Left lobe of liver (tissue), 2 donors: ENCODE results near the gene TEDC1. TPM values are rescaled to one million over a fixed set of nuclear protein-coding genes. Genes with fewer than 3 reads are reported as not detected.

Experiments used
- ATAC-seq: fragments of 200-7000 bp; cut with Tn5 transposase; one replicate; pipeline ENCODE4 v1.9.1; 2020; ENCODE audit warnings: mild to moderate bottlenecking, moderate library complexity
- DNase-seq: peaks from one replicate; pipeline ENCODE4 v3.0.0-alpha.2; 2020; ENCODE audit warnings: low spot score
- total RNA-seq: library from RNA; stranded (reverse); gene quantifications from one replicate; pipeline ENCODE4 v1.2.1, GENCODE V29; 2021
- donor health status: DM: no; HTN: no; CAD: no; lungs with moderate emphysema.
- donor health status: DM: no; HTN: yes; CAD: no.

The TEDC1 gene, protein sequence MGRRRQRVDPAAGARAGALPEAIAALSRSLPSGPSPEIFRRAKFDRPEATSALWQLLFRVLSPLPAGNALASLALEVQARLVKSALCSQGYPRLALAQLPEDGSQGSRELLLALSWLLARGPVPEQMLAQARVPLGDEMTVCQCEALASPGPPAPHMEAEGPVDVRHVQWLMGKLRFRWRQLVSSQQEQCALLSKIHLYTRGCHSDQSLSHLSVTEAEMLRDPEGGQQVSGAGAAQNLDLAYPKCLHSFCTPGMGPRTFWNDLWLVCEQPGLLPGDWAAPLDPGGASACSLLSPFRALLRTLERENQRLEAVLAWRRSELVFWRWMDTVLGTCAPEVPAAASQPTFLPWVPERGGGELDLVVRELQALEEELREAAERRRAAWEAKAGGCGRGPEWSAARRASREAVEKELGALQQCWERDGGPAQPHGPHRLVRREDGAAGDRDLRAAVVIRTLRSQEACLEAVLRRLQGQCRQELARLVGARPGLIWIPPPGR
- total RNA-seq: 10.6 TPM

- peak; percentile 100 for DNase-seq
- ATAC-seq: peak; percentile 63
Observed at GRCh38 chr14:105490572-105491365, at the start of gene TEDC1. Gene TEDC1, plus strand, starts transcription at chr14:105491246. Its CDS starts 130 bp downstream, at chr14:105491376.

- ATAC-seq: no peak
- no peak for DNase-seq
Observed at GRCh38 chr14:105442125-105442524, 48.9 kb upstream of the TEDC1 start.

GRCh38 chr14:105442834-105443233 is 48.2 kb upstream of the TEDC1 start:
- DNase-seq (no peak), ATAC-seq (no peak)

GRCh38 chr14:105444859-105445258 is 46.2 kb upstream of the TEDC1 start:
- ATAC-seq (no peak), DNase-seq (no peak)

DNA sequence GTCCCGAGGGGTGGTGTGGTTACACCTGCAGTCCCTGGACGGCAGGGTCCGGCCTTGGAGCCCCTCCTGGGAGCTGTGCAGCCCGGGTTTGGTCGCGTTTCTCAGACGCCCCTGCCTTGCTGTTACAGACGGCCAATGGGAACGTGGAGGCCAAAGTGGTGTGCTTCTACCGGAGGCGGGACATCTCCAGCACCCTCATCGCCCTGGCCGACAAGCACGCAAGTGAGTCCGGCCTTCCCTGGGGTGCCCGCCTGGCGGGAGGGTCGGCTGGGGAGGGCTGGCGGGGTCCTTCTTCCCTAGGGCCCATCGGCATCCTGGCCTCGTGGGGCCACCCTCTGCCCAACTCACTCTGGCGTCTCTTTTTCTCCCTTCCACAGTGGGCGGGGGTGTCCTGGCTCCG is 45.8 kb upstream of the TEDC1 start:
- no peak for DNase-seq
- no peak for ATAC-seq

- no peak for DNase-seq
Observed at GRCh38 chr14:105445901-105446845, 44.9 kb upstream of the TEDC1 start.

DNA sequence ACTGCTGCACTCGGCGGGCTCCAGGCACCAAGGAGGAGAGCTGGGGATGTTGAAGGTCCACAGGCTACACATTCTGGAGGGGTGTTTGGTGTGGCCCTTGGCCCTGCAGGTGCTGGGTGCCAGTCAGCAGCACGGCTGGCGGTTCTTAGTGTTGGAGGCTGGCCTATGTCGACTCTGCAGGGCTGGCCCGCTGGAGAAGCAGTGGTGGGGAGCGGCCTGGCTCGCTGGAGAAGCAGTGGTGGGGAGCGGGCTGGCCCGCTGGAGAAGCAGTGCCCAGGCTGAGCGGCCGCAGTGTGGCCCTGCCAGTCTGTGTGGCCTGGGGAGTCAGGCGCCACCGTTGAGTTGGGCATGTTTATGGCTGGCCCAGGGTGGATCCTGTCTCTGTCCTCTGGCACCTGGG is 44.1 kb upstream of the TEDC1 start:
- DNase-seq: no peak
- no peak for ATAC-seq

More at GRCh38 chr14:105445901-105446845, 44.9 kb upstream of the TEDC1 start:
- ATAC-seq: no peak

- DNase-seq: no peak
- ATAC-seq: no peak
Observed at GRCh38 chr14:105447651-105448640, 43.1 kb upstream of the TEDC1 start.

GRCh38 chr14:105448706-105449111 is 42.3 kb upstream of the TEDC1 start:
- ATAC-seq: peak; percentile 92
- peak; percentile 65 for DNase-seq

GRCh38 chr14:105449276-105450122 is 41.5 kb upstream of the TEDC1 start:
- DNase-seq: no peak
- no peak for ATAC-seq

DNA sequence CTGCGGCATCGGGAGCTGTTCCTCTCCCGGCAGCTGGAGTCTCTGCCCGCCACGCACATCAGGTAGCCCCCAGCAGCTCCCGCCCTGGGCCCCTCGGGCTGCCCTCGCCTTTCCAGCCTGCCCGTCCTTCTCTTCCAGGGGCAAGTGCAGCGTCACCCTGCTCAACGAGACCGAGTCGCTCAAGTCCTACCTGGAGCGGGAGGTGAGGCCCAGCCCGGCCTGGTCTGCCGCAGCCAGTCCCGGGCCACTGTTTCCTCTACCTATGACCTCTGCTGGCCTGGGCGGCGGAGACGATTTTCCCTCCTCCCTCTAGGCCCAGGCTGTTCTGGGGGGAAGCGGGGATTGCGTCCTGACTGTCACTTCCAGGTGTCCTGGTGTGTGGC is 40.9 kb upstream of the TEDC1 start:
- DNase-seq (no peak), ATAC-seq (no peak)

- ATAC-seq: no peak
- no peak for DNase-seq
Observed at GRCh38 chr14:105450864-105451720, 40.0 kb upstream of the TEDC1 start.

DNA sequence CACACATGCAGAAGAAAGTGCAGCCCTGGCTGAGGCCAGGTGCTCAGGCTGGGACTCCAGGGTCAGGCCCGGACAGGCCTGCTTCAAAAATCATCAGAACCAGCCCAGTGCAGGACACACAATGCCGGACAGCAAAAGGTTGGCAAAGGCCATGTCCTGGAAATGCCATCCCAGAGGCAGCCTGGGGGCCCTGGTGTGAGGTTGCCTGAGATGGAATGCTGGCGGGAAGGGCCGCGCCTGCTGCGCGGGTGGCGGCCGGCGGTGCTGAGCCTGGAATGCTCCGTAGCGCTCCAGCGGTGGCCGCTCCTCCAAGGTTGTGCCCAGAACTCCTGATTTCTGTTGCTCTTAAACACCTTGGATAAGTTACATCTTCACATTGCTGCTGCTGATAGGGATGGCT is 38.1 kb upstream of the TEDC1 start:
- DNase-seq (no peak), ATAC-seq (no peak)

- ATAC-seq (no peak), DNase-seq (no peak)
Observed at GRCh38 chr14:105453847-105454246, 37.2 kb upstream of the TEDC1 start.

GRCh38 chr14:105455086-105455640 is 35.9 kb upstream of the TEDC1 start:
- no peak for ATAC-seq
- DNase-seq: no peak

GRCh38 chr14:105455766-105456660 is 35.0 kb upstream of the TEDC1 start:
- no peak for ATAC-seq
- DNase-seq: no peak
